Measurements from ENCODE around the gene JARID2. TPM values are rescaled to one million over a fixed set of nuclear protein-coding genes. Genes with fewer than 3 reads are reported as not detected.

Gene JARID2
- polyA plus RNA-seq, 1 donor from 2014 or later, result 25.5 TPM

DNA sequence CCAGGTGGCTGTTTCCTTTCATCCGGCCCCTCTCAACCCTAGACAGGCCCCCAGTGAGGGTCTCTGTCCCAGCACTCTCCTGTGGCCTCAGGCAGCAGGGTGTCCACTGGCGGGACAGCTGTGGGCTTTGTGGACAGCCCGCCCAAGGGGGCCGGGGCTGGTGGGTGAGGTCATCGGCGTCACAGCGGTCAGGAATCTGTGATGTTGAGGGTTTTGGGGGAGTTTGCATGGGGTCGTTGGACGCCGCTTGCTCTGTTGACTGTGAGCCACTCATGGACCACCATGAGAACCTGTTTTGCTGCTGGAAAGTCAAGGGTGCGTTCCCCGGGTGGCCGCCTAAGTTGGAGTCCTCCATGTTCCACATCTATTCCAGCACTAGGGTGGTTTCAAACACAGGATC is 270.5 kb downstream of the JARID2 start:
- Histone ChIP-seq H3K27ac (ENCODE audit: low read length) (no peak overlapping the region), H3K9ac (ENCODE audit: low read length) (no peak overlapping the region), H3F3A (ENCODE audit: insufficient read depth, low read length, poor library complexity, severe bottlenecking) (no peaks in the 10 kb centered on the region), H3K9me2 (ENCODE audit: insufficient read depth, low read length) (no peaks in the 10 kb centered on the region), H3K36me3 (ENCODE audit: insufficient read depth, low read length) (peaks cover 1% of the 10 kb centered on the region), H3K27me3 (ENCODE audit: insufficient read depth, low read depth, low read length) (no peaks in the 10 kb centered on the region), H4K20me1 (ENCODE audit: insufficient read depth) (no peaks in the 10 kb centered on the region), H3K79me2 (replicated peaks; ENCODE audit: insufficient read depth, low read length) (no peaks in the 10 kb centered on the region), H3K4me3 (ENCODE audit: low read length) (no peak overlapping the region), H3K4me2 (ENCODE audit: low read length) (no peak overlapping the region), H2AFZ (ENCODE audit: low read depth, low read length) (no peak overlapping the region), H3K9me3 (ENCODE audit: low read length) (no peaks in the 10 kb centered on the region)
- TF ChIP-seq TAF1 (IDR thresholded peaks at IDR 0.05; ENCODE audit: low read depth), result no peak
- TF ChIP-seq, protein P1, sequence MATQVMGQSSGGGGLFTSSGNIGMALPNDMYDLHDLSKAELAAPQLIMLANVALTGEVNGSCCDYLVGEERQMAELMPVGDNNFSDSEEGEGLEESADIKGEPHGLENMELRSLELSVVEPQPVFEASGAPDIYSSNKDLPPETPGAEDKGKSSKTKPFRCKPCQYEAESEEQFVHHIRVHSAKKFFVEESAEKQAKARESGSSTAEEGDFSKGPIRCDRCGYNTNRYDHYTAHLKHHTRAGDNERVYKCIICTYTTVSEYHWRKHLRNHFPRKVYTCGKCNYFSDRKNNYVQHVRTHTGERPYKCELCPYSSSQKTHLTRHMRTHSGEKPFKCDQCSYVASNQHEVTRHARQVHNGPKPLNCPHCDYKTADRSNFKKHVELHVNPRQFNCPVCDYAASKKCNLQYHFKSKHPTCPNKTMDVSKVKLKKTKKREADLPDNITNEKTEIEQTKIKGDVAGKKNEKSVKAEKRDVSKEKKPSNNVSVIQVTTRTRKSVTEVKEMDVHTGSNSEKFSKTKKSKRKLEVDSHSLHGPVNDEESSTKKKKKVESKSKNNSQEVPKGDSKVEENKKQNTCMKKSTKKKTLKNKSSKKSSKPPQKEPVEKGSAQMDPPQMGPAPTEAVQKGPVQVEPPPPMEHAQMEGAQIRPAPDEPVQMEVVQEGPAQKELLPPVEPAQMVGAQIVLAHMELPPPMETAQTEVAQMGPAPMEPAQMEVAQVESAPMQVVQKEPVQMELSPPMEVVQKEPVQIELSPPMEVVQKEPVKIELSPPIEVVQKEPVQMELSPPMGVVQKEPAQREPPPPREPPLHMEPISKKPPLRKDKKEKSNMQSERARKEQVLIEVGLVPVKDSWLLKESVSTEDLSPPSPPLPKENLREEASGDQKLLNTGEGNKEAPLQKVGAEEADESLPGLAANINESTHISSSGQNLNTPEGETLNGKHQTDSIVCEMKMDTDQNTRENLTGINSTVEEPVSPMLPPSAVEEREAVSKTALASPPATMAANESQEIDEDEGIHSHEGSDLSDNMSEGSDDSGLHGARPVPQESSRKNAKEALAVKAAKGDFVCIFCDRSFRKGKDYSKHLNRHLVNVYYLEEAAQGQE (IDR thresholded peaks at IDR 0.05; ENCODE audit: borderline replicate concordance), result no peak
- TF ChIP-seq EZH2 (IDR thresholded peaks at IDR 0.05; ENCODE audit: borderline replicate concordance, insufficient read depth, low read length, poor library complexity, severe bottlenecking), result no peak
- TF ChIP-seq SMC3 (conservative IDR thresholded peaks at IDR 0.05; ENCODE audit: poor library complexity), result no peak
- no peak for TF ChIP-seq EP300 (conservative IDR thresholded peaks at IDR 0.05; ENCODE audit: poor library complexity, severe bottlenecking)
- TF ChIP-seq, protein P2, sequence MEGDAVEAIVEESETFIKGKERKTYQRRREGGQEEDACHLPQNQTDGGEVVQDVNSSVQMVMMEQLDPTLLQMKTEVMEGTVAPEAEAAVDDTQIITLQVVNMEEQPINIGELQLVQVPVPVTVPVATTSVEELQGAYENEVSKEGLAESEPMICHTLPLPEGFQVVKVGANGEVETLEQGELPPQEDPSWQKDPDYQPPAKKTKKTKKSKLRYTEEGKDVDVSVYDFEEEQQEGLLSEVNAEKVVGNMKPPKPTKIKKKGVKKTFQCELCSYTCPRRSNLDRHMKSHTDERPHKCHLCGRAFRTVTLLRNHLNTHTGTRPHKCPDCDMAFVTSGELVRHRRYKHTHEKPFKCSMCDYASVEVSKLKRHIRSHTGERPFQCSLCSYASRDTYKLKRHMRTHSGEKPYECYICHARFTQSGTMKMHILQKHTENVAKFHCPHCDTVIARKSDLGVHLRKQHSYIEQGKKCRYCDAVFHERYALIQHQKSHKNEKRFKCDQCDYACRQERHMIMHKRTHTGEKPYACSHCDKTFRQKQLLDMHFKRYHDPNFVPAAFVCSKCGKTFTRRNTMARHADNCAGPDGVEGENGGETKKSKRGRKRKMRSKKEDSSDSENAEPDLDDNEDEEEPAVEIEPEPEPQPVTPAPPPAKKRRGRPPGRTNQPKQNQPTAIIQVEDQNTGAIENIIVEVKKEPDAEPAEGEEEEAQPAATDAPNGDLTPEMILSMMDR (IDR thresholded peaks at IDR 0.05; ENCODE audit: poor library complexity, severe bottlenecking), result no peak
- TF ChIP-seq MXI1 (conservative IDR thresholded peaks at IDR 0.05; ENCODE audit: poor library complexity, severe bottlenecking), result no peak
- no peak for TF ChIP-seq POLR2AphosphoS5 (IDR thresholded peaks at IDR 0.05)
- TF ChIP-seq RAD21 (conservative IDR thresholded peaks at IDR 0.05), result no peak

DNA sequence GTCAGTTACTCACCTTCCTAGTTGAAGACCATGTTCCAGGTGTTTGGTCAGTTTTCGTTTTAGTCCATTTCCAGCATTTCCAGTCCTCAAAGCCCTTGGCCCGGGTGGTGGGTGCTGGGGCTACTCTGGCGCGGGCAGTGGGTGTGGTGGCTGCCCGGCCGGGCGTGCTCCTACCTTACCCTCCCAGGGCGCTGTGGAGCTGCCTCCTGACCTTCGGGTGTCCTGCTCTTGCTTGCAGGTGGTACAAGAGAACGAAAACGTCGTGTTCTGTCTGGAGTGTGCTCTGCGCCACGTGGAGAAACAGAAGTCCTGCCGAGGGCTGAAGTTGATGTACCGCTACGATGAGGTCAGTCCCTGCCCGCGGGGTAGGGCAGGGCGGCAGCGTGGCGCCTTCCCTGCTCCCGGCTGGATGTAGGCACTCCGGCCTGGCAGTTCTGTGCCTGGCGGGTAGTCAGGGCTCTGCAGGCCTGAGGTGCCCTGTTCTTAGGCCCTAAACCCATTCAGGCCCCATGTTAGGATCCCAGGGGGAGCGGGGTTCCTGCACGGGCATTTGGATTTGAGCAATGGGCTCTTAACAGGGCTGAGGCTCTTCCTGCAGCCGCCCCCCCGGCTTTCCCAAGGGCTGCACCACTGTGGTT is 271.2 kb downstream of the JARID2 start:
- no peaks in the 10 kb centered on the region for H3K9me3 ChIP-seq (ENCODE audit: low read length)
- H3K9ac ChIP-seq (ENCODE audit: low read length), result no peak overlapping the region
- H3K36me3 ChIP-seq (ENCODE audit: insufficient read depth, low read length), result no peaks in the 10 kb centered on the region
- H3K4me3 ChIP-seq (ENCODE audit: low read length), result no peak overlapping the region
- no peaks in the 10 kb centered on the region for H4K20me1 ChIP-seq (ENCODE audit: insufficient read depth)
- H3F3A ChIP-seq (ENCODE audit: insufficient read depth, low read length, poor library complexity, severe bottlenecking), result no peaks in the 10 kb centered on the region
- no peak for TF ChIP-seq EZH2 (IDR thresholded peaks at IDR 0.05; ENCODE audit: borderline replicate concordance, insufficient read depth, low read length, poor library complexity, severe bottlenecking)
- no peak for TF ChIP-seq EP300 (conservative IDR thresholded peaks at IDR 0.05; ENCODE audit: poor library complexity, severe bottlenecking)
- TF ChIP-seq, protein P2 (IDR thresholded peaks at IDR 0.05; ENCODE audit: poor library complexity, severe bottlenecking), result no peak
- TF ChIP-seq POLR2AphosphoS5 (IDR thresholded peaks at IDR 0.05), result no peak
- TF ChIP-seq, protein P1 (IDR thresholded peaks at IDR 0.05; ENCODE audit: borderline replicate concordance), result no peak
- no peak for TF ChIP-seq MXI1 (conservative IDR thresholded peaks at IDR 0.05; ENCODE audit: poor library complexity, severe bottlenecking)
- no peak for TF ChIP-seq RAD21 (conservative IDR thresholded peaks at IDR 0.05)
- H3K9me2 ChIP-seq (ENCODE audit: insufficient read depth, low read length), result no peaks in the 10 kb centered on the region
- no peaks in the 10 kb centered on the region for H3K79me2 ChIP-seq (replicated peaks; ENCODE audit: insufficient read depth, low read length)
- no peaks in the 10 kb centered on the region for H3K27me3 ChIP-seq (ENCODE audit: insufficient read depth, low read depth, low read length)
- no peak overlapping the region for H3K27ac ChIP-seq (ENCODE audit: low read length)
- no peak overlapping the region for H3K4me2 ChIP-seq (ENCODE audit: low read length)
- no peak overlapping the region for H2AFZ ChIP-seq (ENCODE audit: low read depth, low read length)
